CD14-positive monocyte (primary cell): ENCODE measurements around the gene VWA7. TPM values are rescaled to one million over a fixed set of nuclear protein-coding genes. Genes with fewer than 3 reads are reported as not detected.

Experiments
- DNase-seq, 3 donors: peaks; one replicate each; pipeline ENCODE4 v3.0.0-alpha.2; 2011 to 2022
- H2AFZ ChIP-seq: 2 replicates; pipeline ENCODE4 v1.6.0; 2012; ENCODE audit warnings: mild to moderate bottlenecking, low read depth, low read length, inconsistent platforms; ENCODE audit not compliant: insufficient read depth, poor library complexity, severe bottlenecking
- H3K27ac ChIP-seq, 2 donors: 1 replicate in 1 of 2; 2 replicates in 1 of 2; pipeline ENCODE4 v1.5.1; 2012 to 2013; ENCODE audit warnings: low read length in 2 of 2, control low read depth in 1 of 2, inconsistent platforms in 1 of 2, low read depth in 1 of 2, mild to moderate bottlenecking in 1 of 2
- H3K27me3 ChIP-seq, 2 donors: one replicate each; pipeline versions ENCODE4 v1.6.0 to v1.6.1; 2011 to 2013; ENCODE audit warnings: low read length in 2 of 2; ENCODE audit not compliant: control insufficient read depth in 2 of 2, insufficient read depth in 2 of 2
- H3K36me3 ChIP-seq, 2 donors: replicated peaks in 1 of 2; 1 replicate in 1 of 2; 2 replicates in 1 of 2; pipeline versions ENCODE4 v1.5.1 to v1.6.1; 2012 to 2013; ENCODE audit warnings: low read length in 2 of 2, control low read depth in 1 of 2, inconsistent platforms in 1 of 2, mild to moderate bottlenecking in 1 of 2; ENCODE audit not compliant: insufficient read depth in 2 of 2, control insufficient read depth in 1 of 2
- H3K4me1 ChIP-seq, 2 donors: 1 replicate in 1 of 2; 2 replicates in 1 of 2; pipeline versions ENCODE4 v1.5.1 to v1.6.1; 2012 to 2013; ENCODE audit warnings: low read length in 2 of 2, control low read depth in 1 of 2, inconsistent platforms in 1 of 2, mild to moderate bottlenecking in 1 of 2, moderate library complexity in 1 of 2; ENCODE audit not compliant: insufficient read depth in 2 of 2, control insufficient read depth in 1 of 2
- H3K4me2 ChIP-seq: replicated peaks from 2 replicates; pipeline ENCODE3; 2012; ENCODE audit warnings: low read length, moderate library complexity, mild to moderate bottlenecking; ENCODE audit not compliant: poor library complexity, severe bottlenecking; ENCODE audit errors: extremely low read depth
- H3K4me3 ChIP-seq, 3 experiments: fragments of 200-600 bp in 1 of 3; sonication (generic) in 1 of 3; replicated peaks in 1 of 3; 1 replicate in 2 of 3; 2 replicates in 1 of 3; pipeline ENCODE4 v1.5.1; 2011 to 2013; ENCODE audit warnings: low read length in 3 of 3, mild to moderate bottlenecking in 3 of 3, control low read depth in 2 of 3, low read depth in 2 of 3, inconsistent platforms in 1 of 3, moderate library complexity in 1 of 3
- H3K79me2 ChIP-seq: 2 replicates; pipeline ENCODE4 v1.6.0; 2012; ENCODE audit warnings: mild to moderate bottlenecking, control low read depth, inconsistent platforms, low read length, moderate library complexity; ENCODE audit not compliant: insufficient read depth
- H3K9ac ChIP-seq: 2 replicates; pipeline ENCODE4 v1.6.0; 2017; ENCODE audit warnings: low read length, mild to moderate bottlenecking; ENCODE audit not compliant: insufficient read depth, poor library complexity, severe bottlenecking
- H3K9me3 ChIP-seq, 2 donors: replicated peaks in 1 of 2; 1 replicate in 1 of 2; 2 replicates in 1 of 2; pipeline versions ENCODE4 v1.5.1 to v1.6.1; 2012 to 2013; ENCODE audit warnings: low read length in 2 of 2, control low read depth in 1 of 2; ENCODE audit not compliant: control insufficient read depth in 1 of 2, insufficient read depth in 1 of 2
- H4K20me1 ChIP-seq: 2 replicates; pipeline ENCODE4 v1.6.0; 2012; ENCODE audit warnings: mild to moderate bottlenecking, low read length, control low read depth, moderate library complexity; ENCODE audit not compliant: insufficient read depth
- H3K27ac Mint-ChIP-seq, 7 donors: one replicate each; pipeline ENCODE4 v1.8.0; 2020; ENCODE audit warnings: mild to moderate bottlenecking in 7 of 7, mixed read lengths in 7 of 7, moderate library complexity in 6 of 7, inconsistent platforms in 2 of 7
- H3K27me3 Mint-ChIP-seq, 3 donors: one replicate each; pipeline ENCODE4 v1.8.0; 2021 to 2022; ENCODE audit warnings: low read depth in 3 of 3, mild to moderate bottlenecking in 3 of 3, mixed read lengths in 3 of 3, moderate library complexity in 3 of 3, inconsistent platforms in 1 of 3
- H3K36me3 Mint-ChIP-seq, 2 donors: one replicate each; pipeline ENCODE4 v1.8.0; 2020; ENCODE audit warnings: mixed read lengths in 2 of 2, inconsistent platforms in 1 of 2, mild to moderate bottlenecking in 1 of 2
- H3K4me1 Mint-ChIP-seq: one replicate; pipeline ENCODE4 v1.8.0; 2020; ENCODE audit warnings: mild to moderate bottlenecking, mixed read lengths
- H3K4me3 Mint-ChIP-seq, 2 donors: one replicate each; pipeline ENCODE4 v1.8.0; 2020; ENCODE audit warnings: mild to moderate bottlenecking in 2 of 2, mixed read lengths in 2 of 2, moderate library complexity in 1 of 2
- H3K9me3 Mint-ChIP-seq, 7 donors: one replicate each; pipeline ENCODE4 v1.8.0; 2020 to 2022; ENCODE audit warnings: mixed read lengths in 7 of 7, mild to moderate bottlenecking in 6 of 7, moderate library complexity in 6 of 7, inconsistent platforms in 2 of 7
- CTCF ChIP-seq: fragments of 200-600 bp; IDR thresholded peaks from one replicate; pipeline ENCODE4 v1.8.0; 2022; ENCODE audit warnings: antibody characterized with exemption, mild to moderate bottlenecking
- WGBS: methylation state at CpG from one replicate; pipeline ENCODE4 v1.1.5; 2013; ENCODE audit warnings: missing lambda C conversion rate; ENCODE audit not compliant: insufficient coverage; 5-methylcytosine and 5-hydroxymethylcytosine counted together
- intact Hi-C, 2 donors: fragments of 100-400 bp; cut with micrococcal nuclease; formaldehyde crosslinking; loops; one replicate each; pipeline versions ENCODE4 v1.15.0 to v1.15.1; 2023
- polyA plus RNA-seq, 3 donors: library from polyadenylated mRNA; depleted of rRNA in 1 of 3; unstranded in 2 of 3; stranded (reverse) in 1 of 3; fragments of 300-500 nt in 2 of 3; fragments of >200 nt in 1 of 3; fragmentation: Illumina TruSeq in 2 of 3; gene quantifications; 1 replicate in 2 of 3; 2 replicates in 1 of 3; pipeline ENCODE4 v1.2.3, GENCODE V29; 2012 to 2021

Gene VWA7
- polyA plus RNA-seq, 3 donors = 0.57 TPM; not detected in 2

- H3K9me3 ChIP-seq = no peaks in the 10 kb centered on the region
- peaks cover 65% of the 10 kb centered on the region for H3K79me2 ChIP-seq
- Mint-ChIP-seq H3K4me1 (peaks cover 72% of the 10 kb centered on the region), H3K27ac (peak overlapping the region; percentile 96 to 99 (median 98)), H3K9me3 (peaks cover 0 to 4% (median 0%) of the 10 kb centered on the region in 7 donors), H3K36me3 (peaks cover 58 to 63% of the 10 kb centered on the region in 2 donors), H3K4me3 (peak overlapping the region; percentile 96), H3K27me3 (peaks cover 0 to 4% (median 2%) of the 10 kb centered on the region in 3 donors)
- peaks cover 78 to 91% of the 10 kb centered on the region in 2 donors for H3K4me1 ChIP-seq
- H3K9ac ChIP-seq = peak overlapping the region; percentile 64
- peaks cover 48% of the 10 kb centered on the region for H4K20me1 ChIP-seq
- H3K36me3 ChIP-seq = peaks cover 39 to 40% of the 10 kb centered on the region in 2 donors
- peak; percentile 55 to 70 (median 65) for DNase-seq
- no peak for TF ChIP-seq CTCF
- WGBS = under 1% methylated on average over 37 of the region's 46 CpGs
- no peak overlapping the region for H2AFZ ChIP-seq
- H3K4me2 ChIP-seq = peak overlapping the region; percentile 92
- peak overlapping the region; percentile 94 to 96 for H3K27ac ChIP-seq
- intact Hi-C loops = loop anchor here (2.0 to 10.0 kb wide), 6 partner anchors 37 to 185 kb away; partner anchors contain the start of genes ATP6V1G2 (in 1 of the 2), DDX39B (in 1 of the 2), NFKBIL1 (in 1 of the 2) and VARS1 (in 1 of the 2)
- H3K4me3 ChIP-seq = peak overlapping the region; percentile 68 to 87 (median 81)
- no peaks in the 10 kb centered on the region for H3K27me3 ChIP-seq
Measured at GRCh38 chr6:31729979-31730630, 47.0 kb downstream of the VWA7 start.

GRCh38 chr6:31729515-31729978, 47.6 kb downstream of the VWA7 start:
- peak overlapping the region; percentile 64 for H3K9ac ChIP-seq
- peak overlapping the region; percentile 68 to 87 (median 81) for H3K4me3 ChIP-seq
- peaks cover 59% of the 10 kb centered on the region for H3K79me2 ChIP-seq
- H3K4me3 Mint-ChIP-seq = peak overlapping the region; percentile 96
- H3K9me3 ChIP-seq = no peaks in the 10 kb centered on the region
- peaks cover 39 to 40% of the 10 kb centered on the region in 2 donors for H3K36me3 ChIP-seq
- H3K27me3 ChIP-seq = no peaks in the 10 kb centered on the region
- peak; percentile 80 for TF ChIP-seq CTCF
- H3K27ac Mint-ChIP-seq = peak overlapping the region; percentile 96 to 99 (median 98)
- peaks cover 62 to 65% of the 10 kb centered on the region in 2 donors for H3K36me3 Mint-ChIP-seq
- peak overlapping the region; percentile 92 for H3K4me2 ChIP-seq
- peaks cover 44% of the 10 kb centered on the region for H4K20me1 ChIP-seq
- H3K27ac ChIP-seq = peak overlapping the region; percentile 94 to 96
- DNase-seq = peak; percentile 75 to 83 (median 78)
- no peak overlapping the region for H2AFZ ChIP-seq
- under 1% methylated on average over 22 of the region's 29 CpGs for WGBS
- peaks cover 76 to 90% of the 10 kb centered on the region in 2 donors for H3K4me1 ChIP-seq
- intact Hi-C loops = loop anchor here (5.0 to 10.0 kb wide), 2 partner anchors 103 to 105 kb away; no protein-coding TSS in a partner anchor
- H3K9me3 Mint-ChIP-seq = peaks cover 0 to 4% (median 0%) of the 10 kb centered on the region in 7 donors
- H3K27me3 Mint-ChIP-seq = peaks cover 0 to 4% (median 4%) of the 10 kb centered on the region in 3 donors
- H3K4me1 Mint-ChIP-seq = peaks cover 73% of the 10 kb centered on the region
